Chondrocyte (in vitro differentiated cells): ENCODE results near the gene CCDC116. TPM values are rescaled to one million over a fixed set of nuclear protein-coding genes. Genes with fewer than 3 reads are reported as not detected.
A peak's percentile ranks its signal among the peaks of the same experiment; 100 is the strongest.

ENCODE experiments used
- DNase-seq: peaks from one replicate; pipeline ENCODE4 v3.0.0; 2021; ENCODE audit warnings: mixed read lengths, low spot score
- H3K27ac Mint-ChIP-seq: one replicate; pipeline ENCODE4 v1.8.0; 2021; ENCODE audit warnings: mild to moderate bottlenecking, moderate library complexity, mixed read lengths; ENCODE audit not compliant: unreplicated experiment
- H3K27me3 Mint-ChIP-seq: 2 replicates; pipeline ENCODE4 v1.8.0; 2021; ENCODE audit warnings: low read depth, mixed read lengths
- H3K36me3 Mint-ChIP-seq: 2 replicates; pipeline ENCODE4 v1.8.0; 2021; ENCODE audit warnings: low read depth, mixed read lengths
- H3K4me1 Mint-ChIP-seq: 2 replicates; pipeline ENCODE4 v1.8.0; 2021; ENCODE audit warnings: low read depth, mild to moderate bottlenecking, mixed read lengths
- H3K4me3 Mint-ChIP-seq: one replicate; pipeline ENCODE4 v1.8.0; 2021; ENCODE audit warnings: mild to moderate bottlenecking, moderate library complexity, mixed read lengths; ENCODE audit not compliant: unreplicated experiment
- H3K9me3 Mint-ChIP-seq: 2 replicates; pipeline ENCODE4 v1.8.0; 2021; ENCODE audit warnings: low read depth, mixed read lengths
- total RNA-seq: library from RNA; stranded (reverse); gene quantifications from 3 replicates; pipeline ENCODE4 v1.2.1, GENCODE V29; 2021
- TF ChIP-seq, protein P1 (sequence below): fragments of 200-600 bp; sonication (generic); IDR thresholded peaks from 2 replicates; pipeline ENCODE4 v1.5.0; 2021; ENCODE audit warnings: antibody characterized with exemption, mild to moderate bottlenecking, moderate library complexity

Gene CCDC116
- total RNA-seq, 1 donor from 2014 or later = 0.47 TPM

DNA sequence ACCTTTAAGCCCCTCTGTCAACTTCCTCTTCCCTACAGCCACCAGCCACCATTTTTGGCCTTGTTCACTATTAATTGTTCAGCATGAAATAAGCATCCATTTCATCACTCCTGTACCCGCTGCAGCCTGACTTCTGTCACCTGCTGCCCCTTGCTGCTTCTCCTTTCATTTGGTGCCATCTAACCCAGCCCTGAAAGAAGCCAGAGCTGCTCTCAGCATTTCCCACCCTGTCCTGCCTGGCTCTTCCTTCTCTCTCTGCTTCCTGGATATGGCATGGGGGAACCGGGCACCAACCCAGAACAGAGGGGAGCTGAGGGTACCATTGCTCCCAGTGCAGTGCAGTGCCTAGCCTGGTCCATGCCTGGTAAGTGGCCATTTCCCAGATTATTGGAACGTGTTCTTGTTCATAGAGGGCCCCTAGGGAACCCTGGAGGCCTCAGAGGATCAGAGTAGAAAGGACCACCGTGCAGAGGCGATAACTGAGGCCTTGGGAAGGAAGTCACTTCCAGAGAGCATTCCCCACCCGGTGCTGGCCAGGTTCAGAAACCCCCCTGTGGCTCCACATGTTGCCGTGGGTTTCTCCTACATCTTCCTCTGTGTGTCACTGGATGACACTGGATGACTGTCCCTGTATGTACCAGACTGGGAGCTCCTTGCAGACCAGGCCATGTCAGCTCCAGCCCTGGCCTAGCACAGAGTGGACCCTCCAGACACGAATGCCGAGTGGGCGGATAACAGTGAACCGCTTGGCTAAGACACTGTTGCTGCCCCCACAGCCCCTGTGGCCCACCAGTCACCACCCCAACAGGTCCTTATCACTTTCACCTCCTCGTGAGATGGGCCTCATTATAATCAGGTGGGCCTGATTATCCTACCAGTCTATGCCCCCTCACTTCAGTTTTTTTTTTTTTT is 7.4 kb upstream of the CCDC116 start:
- H3K9me3 Mint-ChIP-seq = no peaks in the 10 kb centered on the region
- H3K4me3 Mint-ChIP-seq = no peak overlapping the region
- DNase-seq = no peak
- peaks cover 2% of the 10 kb centered on the region for H3K36me3 Mint-ChIP-seq
- H3K27ac Mint-ChIP-seq = no peak overlapping the region
- peaks cover 57% of the 10 kb centered on the region for H3K4me1 Mint-ChIP-seq
- H3K27me3 Mint-ChIP-seq = no peaks in the 10 kb centered on the region
- TF ChIP-seq, protein P1, sequence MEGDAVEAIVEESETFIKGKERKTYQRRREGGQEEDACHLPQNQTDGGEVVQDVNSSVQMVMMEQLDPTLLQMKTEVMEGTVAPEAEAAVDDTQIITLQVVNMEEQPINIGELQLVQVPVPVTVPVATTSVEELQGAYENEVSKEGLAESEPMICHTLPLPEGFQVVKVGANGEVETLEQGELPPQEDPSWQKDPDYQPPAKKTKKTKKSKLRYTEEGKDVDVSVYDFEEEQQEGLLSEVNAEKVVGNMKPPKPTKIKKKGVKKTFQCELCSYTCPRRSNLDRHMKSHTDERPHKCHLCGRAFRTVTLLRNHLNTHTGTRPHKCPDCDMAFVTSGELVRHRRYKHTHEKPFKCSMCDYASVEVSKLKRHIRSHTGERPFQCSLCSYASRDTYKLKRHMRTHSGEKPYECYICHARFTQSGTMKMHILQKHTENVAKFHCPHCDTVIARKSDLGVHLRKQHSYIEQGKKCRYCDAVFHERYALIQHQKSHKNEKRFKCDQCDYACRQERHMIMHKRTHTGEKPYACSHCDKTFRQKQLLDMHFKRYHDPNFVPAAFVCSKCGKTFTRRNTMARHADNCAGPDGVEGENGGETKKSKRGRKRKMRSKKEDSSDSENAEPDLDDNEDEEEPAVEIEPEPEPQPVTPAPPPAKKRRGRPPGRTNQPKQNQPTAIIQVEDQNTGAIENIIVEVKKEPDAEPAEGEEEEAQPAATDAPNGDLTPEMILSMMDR = no peak

DNA sequence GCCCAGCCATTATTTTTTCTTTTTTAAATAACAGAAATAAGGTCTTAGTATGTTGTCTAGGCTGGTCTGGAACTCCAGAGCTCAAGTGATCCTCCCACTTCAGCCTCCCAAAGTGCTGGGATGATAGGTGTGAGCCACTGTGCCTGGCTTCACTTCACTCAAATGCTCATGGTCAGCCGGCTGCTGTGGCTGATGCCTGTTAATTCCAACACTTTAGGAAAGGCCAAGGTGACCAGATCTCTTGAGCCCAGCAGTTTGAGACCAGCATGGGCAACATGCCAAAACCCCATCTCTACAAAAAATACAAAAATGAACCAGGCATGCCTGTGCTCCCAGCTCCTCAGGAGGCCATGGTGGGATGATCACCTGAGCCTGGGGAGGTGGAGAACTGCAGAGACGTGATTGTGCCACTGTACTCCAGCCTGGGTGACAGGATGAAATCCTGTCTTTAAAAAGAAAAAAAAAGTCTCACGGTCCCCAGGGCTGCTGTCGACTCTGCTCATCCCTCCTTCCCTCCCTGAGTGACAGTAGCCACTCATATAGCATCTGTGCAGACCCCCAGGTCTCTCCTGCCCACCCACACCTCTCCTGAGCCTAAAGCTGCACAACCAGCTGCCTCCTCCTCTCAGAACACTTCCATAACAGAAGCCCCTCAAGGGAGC is 6.4 kb upstream of the CCDC116 start:
- Mint-ChIP-seq H3K4me1 (peaks cover 47% of the 10 kb centered on the region), H3K27me3 (no peaks in the 10 kb centered on the region), H3K9me3 (no peaks in the 10 kb centered on the region), H3K36me3 (peaks cover 2% of the 10 kb centered on the region), H3K27ac (no peak overlapping the region), H3K4me3 (no peak overlapping the region)
- DNase-seq = no peak
- TF ChIP-seq, protein P1 = no peak

DNA sequence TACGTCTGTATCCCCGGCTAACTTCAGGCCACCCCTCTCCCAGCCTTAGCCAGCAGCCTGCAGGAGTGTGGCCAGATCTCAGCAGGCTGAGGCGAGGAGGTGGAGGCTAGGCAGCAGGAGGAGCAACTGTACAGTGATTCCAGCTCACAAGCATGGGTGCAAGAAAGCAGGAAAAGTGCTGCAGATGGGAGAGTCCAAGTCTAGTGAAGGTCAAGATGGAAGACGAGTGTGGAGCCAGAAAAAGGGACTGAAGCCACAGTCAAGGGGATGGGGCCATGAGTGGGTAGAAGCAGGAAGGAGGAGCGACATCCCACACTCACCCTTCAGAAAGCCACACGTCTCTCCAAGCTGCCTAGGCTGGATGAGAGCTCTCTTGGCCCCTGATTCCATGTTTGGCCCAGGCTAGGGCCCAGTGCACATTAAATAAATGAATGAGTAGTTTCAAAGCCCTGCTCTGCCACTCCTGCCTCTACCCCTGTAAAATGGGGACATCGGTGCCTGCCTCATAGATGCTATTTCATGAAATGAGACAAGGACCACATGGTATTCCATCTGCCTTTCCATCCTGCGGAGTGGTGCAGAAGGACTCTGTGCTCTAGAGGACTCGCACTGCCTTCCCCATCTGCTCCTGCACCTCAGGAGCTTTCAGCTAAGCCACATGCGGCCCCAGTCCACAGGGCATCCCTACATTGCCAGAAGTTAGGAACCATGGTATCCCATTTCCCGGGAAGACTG is 5.7 kb upstream of the CCDC116 start:
- H3K9me3 Mint-ChIP-seq = no peaks in the 10 kb centered on the region
- H3K36me3 Mint-ChIP-seq = peaks cover 2% of the 10 kb centered on the region
- no peak for DNase-seq
- no peak overlapping the region for H3K27ac Mint-ChIP-seq
- peaks cover 42% of the 10 kb centered on the region for H3K4me1 Mint-ChIP-seq
- H3K4me3 Mint-ChIP-seq = no peak overlapping the region
- no peaks in the 10 kb centered on the region for H3K27me3 Mint-ChIP-seq
- TF ChIP-seq, protein P1 = no peak

DNA sequence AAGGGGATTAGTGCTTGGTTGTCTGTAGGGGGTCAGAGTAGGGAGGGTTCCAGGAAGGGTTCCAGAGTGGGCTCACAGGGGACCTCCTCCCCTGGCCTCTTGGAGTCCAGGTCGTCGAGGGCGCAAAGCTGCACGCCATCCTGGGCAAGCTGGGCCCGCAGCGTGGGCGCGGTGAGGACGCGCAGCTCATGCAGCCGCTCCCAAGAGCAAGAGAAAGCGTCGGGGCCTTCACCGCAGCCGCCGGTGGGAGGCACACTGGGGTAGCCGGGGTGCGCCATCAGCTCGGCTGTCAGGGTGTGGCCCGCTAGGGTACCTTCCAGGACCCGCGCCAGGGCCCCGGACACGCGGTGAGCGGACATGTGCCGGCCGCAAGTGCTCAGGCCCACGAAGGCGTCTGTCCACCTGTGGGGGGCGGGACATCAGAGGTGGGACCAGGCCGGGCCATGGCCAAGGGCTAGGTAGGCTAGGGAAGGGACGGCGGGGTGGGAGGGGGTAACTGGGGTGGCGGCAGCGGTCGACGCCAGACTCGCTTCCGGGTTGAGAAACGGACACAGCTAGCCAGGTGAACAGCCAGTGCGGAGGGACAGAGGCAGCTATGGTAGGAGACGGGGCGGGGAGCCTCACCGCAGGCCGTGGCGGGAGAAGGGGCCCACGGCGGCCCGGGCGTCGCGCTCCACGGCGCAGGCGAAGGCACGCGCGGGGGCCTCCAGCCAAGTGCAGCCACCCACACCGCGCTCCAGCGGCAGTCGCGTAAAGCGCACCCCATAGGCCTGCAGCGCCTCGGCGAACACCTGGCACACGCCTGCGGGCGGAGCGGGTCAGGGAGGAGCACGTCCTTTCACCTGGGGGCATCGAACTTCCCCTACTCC is 3.9 kb upstream of the CCDC116 start:
- TF ChIP-seq, protein P1 = no peak
- Mint-ChIP-seq H3K9me3 (no peaks in the 10 kb centered on the region), H3K4me3 (peak overlapping the region; percentile 79), H3K36me3 (peaks cover 2% of the 10 kb centered on the region), H3K4me1 (peaks cover 26% of the 10 kb centered on the region), H3K27me3 (no peaks in the 10 kb centered on the region), H3K27ac (peak overlapping the region; percentile 76)
- no peak for DNase-seq
